Omental fat pad (tissue), 4 donors: ENCODE data around the gene SOX30. TPM values are rescaled to one million over a fixed set of nuclear protein-coding genes. Genes with fewer than 3 reads are reported as not detected.

Experiments used
- ATAC-seq: fragments of 150-250 bp; one replicate; pipeline ENCODE4 v1.9.1; 2016; ENCODE audit warnings: mild to moderate bottlenecking, moderate library complexity; ENCODE audit not compliant: low FRiP score
- DNase-seq: peaks from one replicate; pipeline ENCODE4 v3.0.0-alpha.2; 2019; ENCODE audit warnings: low spot score
- CTCF ChIP-seq, 3 donors: fragments of 450-650 bp; IDR thresholded peaks; one replicate each; pipeline ENCODE4 v1.5.1; 2016 to 2017; ENCODE audit warnings: antibody characterized with exemption in 3 of 3, mild to moderate bottlenecking in 3 of 3, moderate library complexity in 2 of 3
- total RNA-seq, 4 donors: library from RNA; depleted of rRNA; stranded (reverse); fragments of >200 nt; gene quantifications; one replicate each; pipeline ENCODE4 v1.1.0, GENCODE V29; 2016

Gene SOX30
- total RNA-seq, 4 donors from 2014 or later: 0.12 TPM; not detected in 3

- ATAC-seq (peak; percentile 8), DNase-seq (no peak)
- no peak for TF ChIP-seq CTCF (IDR thresholded peaks at IDR 0.05)
Observed at GRCh38 chr5:157671592-157672330, 19.5 kb upstream of the SOX30 start.

- no peak for TF ChIP-seq CTCF (IDR thresholded peaks at IDR 0.05)
- DNase-seq (no peak), ATAC-seq (peak; percentile 54)
Observed at GRCh38 chr5:157670662-157671591, 18.7 kb upstream of the SOX30 start, which contains the start of gene C5orf52. Gene C5orf52 (plus strand): TSS chr5:157671533. CDS start chr5:157671615, 82 bp downstream.

GRCh38 chr5:157669701-157670097 lies 17.5 kb upstream of the SOX30 start:
- ATAC-seq: no peak
- no peak for DNase-seq
- no peak for TF ChIP-seq CTCF (IDR thresholded peaks at IDR 0.05)

GRCh38 chr5:157668356-157668755 lies 16.1 kb upstream of the SOX30 start:
- TF ChIP-seq CTCF (IDR thresholded peaks at IDR 0.05): no peak
- ATAC-seq (no peak), DNase-seq (no peak)

GRCh38 chr5:157665467-157666070 lies 13.3 kb upstream of the SOX30 start:
- no peak for TF ChIP-seq CTCF (IDR thresholded peaks at IDR 0.05)
- DNase-seq (no peak), ATAC-seq (no peak)

- no peak for TF ChIP-seq CTCF (IDR thresholded peaks at IDR 0.05)
- ATAC-seq (no peak), DNase-seq (no peak)
Observed at GRCh38 chr5:157659868-157660660, 7.8 kb upstream of the SOX30 start.
